Smooth muscle cell (in vitro differentiated cells): ENCODE measurements around the gene MIPEP. TPM values are rescaled to one million over a fixed set of nuclear protein-coding genes. Genes with fewer than 3 reads are reported as not detected.

Experiments used
- DNase-seq: peaks from one replicate; lab custom pipeline; 2025; ENCODE audit not compliant: unreplicated experiment; lab: John Stamatoyannopoulos, UW
- H2AFZ ChIP-seq: fragments of 200-600 bp; sonication (generic); 2 replicates; pipeline ENCODE4 v1.6.0; 2016; ENCODE audit warnings: antibody characterized with exemption, low read depth, mild to moderate bottlenecking
- H3F3A ChIP-seq: fragments of 200-600 bp; sonication (generic); 2 replicates; pipeline ENCODE4 v1.6.0; 2017; ENCODE audit warnings: antibody characterized with exemption, low read depth
- H3K27ac ChIP-seq: fragments of 200-600 bp; sonication (generic); 2 replicates; pipeline ENCODE4 v1.5.1; 2016; ENCODE audit warnings: low read depth, mild to moderate bottlenecking
- H3K27me3 ChIP-seq: fragments of 200-600 bp; sonication (generic); 2 replicates; pipeline ENCODE4 v1.6.1; 2016; ENCODE audit warnings: low read depth, mild to moderate bottlenecking
- H3K36me3 ChIP-seq: fragments of 200-600 bp; sonication (generic); 2 replicates; pipeline ENCODE4 v1.5.1; 2016; ENCODE audit warnings: low read depth
- H3K4me1 ChIP-seq: fragments of 200-600 bp; sonication (generic); 2 replicates; pipeline ENCODE4 v1.5.1; 2016; ENCODE audit warnings: low read depth
- H3K4me2 ChIP-seq: fragments of 200-600 bp; sonication (generic); 2 replicates; pipeline ENCODE4 v1.6.0; 2016; ENCODE audit warnings: mild to moderate bottlenecking
- H3K4me3 ChIP-seq: fragments of 200-600 bp; sonication (generic); 2 replicates; pipeline ENCODE4 v1.5.1; 2016; ENCODE audit warnings: mild to moderate bottlenecking
- H3K79me2 ChIP-seq: fragments of 200-600 bp; sonication (generic); 2 replicates; pipeline ENCODE4 v1.6.0; 2016; ENCODE audit warnings: low read depth, mild to moderate bottlenecking
- H3K9ac ChIP-seq: fragments of 200-600 bp; sonication (generic); 2 replicates; pipeline ENCODE4 v1.6.0; 2016; ENCODE audit warnings: low read depth
- H3K9me3 ChIP-seq: fragments of 200-600 bp; sonication (generic); replicated peaks from 2 replicates; pipeline ENCODE4 v1.5.1; 2016; ENCODE audit warnings: low read depth
- H4K20me1 ChIP-seq: fragments of 200-600 bp; sonication (generic); 2 replicates; pipeline ENCODE4 v1.6.0; 2016; ENCODE audit warnings: low read depth
- CTCF ChIP-seq: fragments of 200-600 bp; sonication (generic); IDR thresholded peaks from 2 replicates; pipeline ENCODE4 v1.5.1; 2017; ENCODE audit warnings: borderline replicate concordance, mild to moderate bottlenecking, antibody characterized with exemption; ENCODE audit not compliant: insufficient read depth, poor library complexity, severe bottlenecking
- WGBS: methylation state at CpG from one replicate; pipeline ENCODE4 v1.1.7; 2016; ENCODE audit warnings: low lambda C conversion rate; 5-methylcytosine and 5-hydroxymethylcytosine counted together
- polyA plus RNA-seq: library from polyadenylated mRNA; unstranded; fragments of >200 nt; fragmentation: Nextera tagmentation; extraction: Ambion mirVana; gene quantifications from 2 replicates; pipeline ENCODE4 v1.2.1, GENCODE V29; 2016
- total RNA-seq: library from RNA; depleted of rRNA; stranded (reverse); fragments of >200 nt; gene quantifications from 2 replicates; pipeline ENCODE4 v1.2.3, GENCODE V29; 2014

Gene MIPEP
- total and polyA plus RNA-seq, 2 experiments from 2014 or later: 15.7 to 18.9 TPM

GRCh38 chr13:23865026-23865425, 24.2 kb downstream of the MIPEP start:
- WGBS: 28% methylated on average over 1 of the region's 1 CpG
- H3K4me3 ChIP-seq: no peak overlapping the region
- no peak overlapping the region for H2AFZ ChIP-seq
- H3K79me2 ChIP-seq: no peaks in the 10 kb centered on the region
- H3K9me3 ChIP-seq: no peaks in the 10 kb centered on the region
- peaks cover 5% of the 10 kb centered on the region for H3K4me1 ChIP-seq
- peaks cover 5% of the 10 kb centered on the region for H3F3A ChIP-seq
- no peaks in the 10 kb centered on the region for H3K36me3 ChIP-seq
- no peak for DNase-seq
- no peaks in the 10 kb centered on the region for H4K20me1 ChIP-seq
- H3K27ac ChIP-seq: no peak overlapping the region
- no peaks in the 10 kb centered on the region for H3K27me3 ChIP-seq
- no peak overlapping the region for H3K9ac ChIP-seq
- TF ChIP-seq CTCF: no peak
- H3K4me2 ChIP-seq: no peak overlapping the region

- Histone ChIP-seq H3K9ac (no peak overlapping the region), H3K4me3 (no peak overlapping the region), H3K27ac (no peak overlapping the region), H3F3A (no peaks in the 10 kb centered on the region), H4K20me1 (no peaks in the 10 kb centered on the region), H2AFZ (no peak overlapping the region), H3K79me2 (no peaks in the 10 kb centered on the region), H3K36me3 (no peaks in the 10 kb centered on the region), H3K4me2 (no peak overlapping the region), H3K27me3 (no peaks in the 10 kb centered on the region), H3K9me3 (no peaks in the 10 kb centered on the region), H3K4me1 (no peaks in the 10 kb centered on the region)
- WGBS: 70% methylated on average over 2 of the region's 2 CpGs
- DNase-seq: no peak
- no peak for TF ChIP-seq CTCF
These were observed 27.9 kb downstream of the MIPEP start for GRCh38 chr13:23861310-23861709.

DNA sequence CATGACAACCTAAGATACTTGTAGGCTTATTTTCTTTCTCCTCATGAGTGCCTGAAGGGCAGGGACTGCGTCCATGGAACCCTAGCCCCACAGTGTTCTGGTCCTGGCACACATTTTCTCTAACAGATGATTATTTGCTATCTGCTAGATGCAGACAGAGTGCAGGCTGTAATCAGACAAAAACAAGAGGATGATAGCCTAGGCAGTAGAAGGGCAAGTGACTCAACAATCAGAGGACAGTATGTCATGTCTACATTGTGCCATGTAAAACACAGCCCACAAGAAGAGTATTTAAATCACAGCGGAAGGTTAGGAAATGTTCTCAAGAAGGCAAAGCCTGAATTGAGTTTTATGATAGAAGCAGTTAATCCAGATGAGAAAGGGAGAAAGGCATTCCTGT, 29.3 kb downstream of the MIPEP start:
- Histone ChIP-seq H4K20me1 (no peaks in the 10 kb centered on the region), H3K27ac (peak overlapping the region; percentile 10), H3K9ac (no peak overlapping the region), H3K4me3 (no peak overlapping the region), H3K9me3 (no peaks in the 10 kb centered on the region), H3K79me2 (no peaks in the 10 kb centered on the region), H3K4me1 (no peaks in the 10 kb centered on the region), H2AFZ (no peak overlapping the region), H3K27me3 (no peaks in the 10 kb centered on the region), H3K4me2 (no peak overlapping the region), H3F3A (no peaks in the 10 kb centered on the region), H3K36me3 (no peaks in the 10 kb centered on the region)
- no peak for DNase-seq
- TF ChIP-seq CTCF: no peak
- WGBS: 78% methylated on average over 2 of the region's 2 CpGs

- no peaks in the 10 kb centered on the region for H3K4me1 ChIP-seq
- no peak overlapping the region for H3K9ac ChIP-seq
- no peaks in the 10 kb centered on the region for H3K27me3 ChIP-seq
- no peak for TF ChIP-seq CTCF
- H3K4me3 ChIP-seq: no peak overlapping the region
- H3K4me2 ChIP-seq: no peak overlapping the region
- H3F3A ChIP-seq: no peaks in the 10 kb centered on the region
- H3K27ac ChIP-seq: peak overlapping the region; percentile 10
- H2AFZ ChIP-seq: no peak overlapping the region
- no peaks in the 10 kb centered on the region for H3K36me3 ChIP-seq
- H3K9me3 ChIP-seq: no peaks in the 10 kb centered on the region
- H4K20me1 ChIP-seq: no peaks in the 10 kb centered on the region
- DNase-seq: no peak
- H3K79me2 ChIP-seq: no peaks in the 10 kb centered on the region
These were observed 29.7 kb downstream of the MIPEP start for GRCh38 chr13:23859455-23859854.
